Panc1 (cell line): ENCODE results near the gene HSPB8. TPM values are rescaled to one million over a fixed set of nuclear protein-coding genes. Genes with fewer than 3 reads are reported as not detected.

ENCODE experiments used
- ATAC-seq: fragments of 200-7000 bp; cut with Tn5 transposase; 2 replicates; pipeline ENCODE4 v1.9.1; 2020; ENCODE audit warnings: mild to moderate bottlenecking, moderate library complexity
- BruUV-seq: library from RNA; stranded (reverse); fragments of 400-500 nt; replicated peaks from 2 replicates; lab custom pipeline; 2021; lab: Mats Ljungman, UMichigan
- CTCF ChIA-PET: fragments of 300-600 bp; sonication (Branson Sonifier 250); formaldehyde crosslinking; loops from one replicate; lab custom pipeline; 2022; ENCODE audit warnings: antibody characterized with exemption; lab: Charles Lee
- POLR2A ChIA-PET: fragments of 300-600 bp; sonication (Branson Sonifier 250); formaldehyde crosslinking; loops from one replicate; lab custom pipeline; 2022; ENCODE audit warnings: antibody characterized with exemption; lab: Charles Lee
- DNase-seq: peaks from one replicate; pipeline ENCODE4 v3.0.0-alpha.2; 2010; ENCODE audit warnings: low read depth, low spot score
- H3K27ac ChIP-seq: 2 replicates; pipeline ENCODE4 v1.5.1; 2011; ENCODE audit warnings: mild to moderate bottlenecking, low read length, inconsistent platforms
- H3K27me3 ChIP-seq: fragments of 200-500 bp; sonication (Bioruptor generic); 2 replicates; pipeline ENCODE4 v1.6.0; 2014; ENCODE audit warnings: low read length, inconsistent platforms; ENCODE audit not compliant: control insufficient read depth, insufficient read depth
- H3K36me3 ChIP-seq: fragments of 200-500 bp; sonication (Bioruptor generic); 2 replicates; pipeline ENCODE4 v1.5.1; 2014; ENCODE audit warnings: inconsistent platforms, mild to moderate bottlenecking, low read length, moderate library complexity; ENCODE audit not compliant: control insufficient read depth, insufficient read depth
- H3K4me1 ChIP-seq: 2 replicates; pipeline ENCODE4 v1.5.1; 2011; ENCODE audit warnings: inconsistent platforms, mild to moderate bottlenecking, low read length, moderate library complexity; ENCODE audit not compliant: control insufficient read depth, insufficient read depth
- H3K4me3 ChIP-seq, 2 experiments: 2 replicates each; pipeline ENCODE4 v1.5.1; 2011 to 2012; ENCODE audit warnings: low read depth in 2 of 2, low read length in 2 of 2, mild to moderate bottlenecking in 2 of 2, inconsistent platforms in 1 of 2, moderate library complexity in 1 of 2
- H3K9me3 ChIP-seq: fragments of 200-500 bp; sonication (Bioruptor generic); 2 replicates; pipeline ENCODE4 v1.5.1; 2014; ENCODE audit warnings: low read depth, mild to moderate bottlenecking, inconsistent platforms, low read length, moderate library complexity; ENCODE audit not compliant: control insufficient read depth, insufficient read depth
- POLR2AphosphoS5 ChIP-seq: IDR thresholded peaks from 2 replicates; pipeline ENCODE4 v1.6.1; 2012; ENCODE audit warnings: mild to moderate bottlenecking, low read depth, low read length, moderate library complexity
- SIN3A ChIP-seq: IDR thresholded peaks from 2 replicates; pipeline ENCODE4 v1.6.1; 2012; ENCODE audit warnings: low read depth, mild to moderate bottlenecking, low read length, moderate library complexity, borderline replicate concordance; ENCODE audit not compliant: insufficient read depth
- TCF7L2 ChIP-seq: IDR thresholded peaks from 2 replicates; pipeline ENCODE4 v1.6.1; 2011; ENCODE audit warnings: mild to moderate bottlenecking, low read depth, low read length, inconsistent platforms
- in situ Hi-C: cut with HindIII; loops from 2 replicates; pipeline ENCODE4 v1.10.0; 2016; ENCODE audit warnings: low sequenced_read_pairs, low pct_unique_long_range_greater_than_20kb
- intact Hi-C: fragments of 100-400 bp; cut with micrococcal nuclease; formaldehyde crosslinking; loops from one replicate; pipeline ENCODE4 v1.10.0; 2022; ENCODE audit not compliant: unreplicated experiment
- total RNA-seq: library from RNA; stranded (reverse); gene quantifications from one replicate; pipeline ENCODE4 v1.2.1, GENCODE V29; 2021; ENCODE audit not compliant: unreplicated experiment
- TF ChIP-seq, protein P1 (sequence below): fragments of 450-650 bp; IDR thresholded peaks from 2 replicates; pipeline ENCODE4 v1.5.1; 2017; ENCODE audit warnings: mild to moderate bottlenecking
- TF ChIP-seq, protein P2 (sequence below), 2 experiments: IDR thresholded peaks; 2 replicates each; pipeline ENCODE4 v1.6.1; 2011 to 2012; ENCODE audit warnings: low read depth in 2 of 2, control low read depth in 1 of 2, low read length in 1 of 2, mild to moderate bottlenecking in 1 of 2, moderate library complexity in 1 of 2; ENCODE audit not compliant: insufficient read depth in 1 of 2

HSPB8 gene
- total RNA-seq, 1 experiment from 2014 or later, result 2.0 TPM

GRCh38 chr12:119200601-119201000 is 21.9 kb downstream of the HSPB8 start:
- no peak overlapping the region for H3K4me3 ChIP-seq
- ChIA-PET CTCF (no interaction called here), POLR2A (no interaction called here)
- DNase-seq (no peak), ATAC-seq (no peak)
- no peaks in the 10 kb centered on the region for H3K9me3 ChIP-seq
- in situ Hi-C loops (no loop called here), intact Hi-C loops (no loop called here)
- H3K36me3 ChIP-seq, result no peaks in the 10 kb centered on the region
- no peaks in the 10 kb centered on the region for H3K27me3 ChIP-seq
- no peaks in the 10 kb centered on the region for H3K4me1 ChIP-seq
- TF ChIP-seq, protein P1, sequence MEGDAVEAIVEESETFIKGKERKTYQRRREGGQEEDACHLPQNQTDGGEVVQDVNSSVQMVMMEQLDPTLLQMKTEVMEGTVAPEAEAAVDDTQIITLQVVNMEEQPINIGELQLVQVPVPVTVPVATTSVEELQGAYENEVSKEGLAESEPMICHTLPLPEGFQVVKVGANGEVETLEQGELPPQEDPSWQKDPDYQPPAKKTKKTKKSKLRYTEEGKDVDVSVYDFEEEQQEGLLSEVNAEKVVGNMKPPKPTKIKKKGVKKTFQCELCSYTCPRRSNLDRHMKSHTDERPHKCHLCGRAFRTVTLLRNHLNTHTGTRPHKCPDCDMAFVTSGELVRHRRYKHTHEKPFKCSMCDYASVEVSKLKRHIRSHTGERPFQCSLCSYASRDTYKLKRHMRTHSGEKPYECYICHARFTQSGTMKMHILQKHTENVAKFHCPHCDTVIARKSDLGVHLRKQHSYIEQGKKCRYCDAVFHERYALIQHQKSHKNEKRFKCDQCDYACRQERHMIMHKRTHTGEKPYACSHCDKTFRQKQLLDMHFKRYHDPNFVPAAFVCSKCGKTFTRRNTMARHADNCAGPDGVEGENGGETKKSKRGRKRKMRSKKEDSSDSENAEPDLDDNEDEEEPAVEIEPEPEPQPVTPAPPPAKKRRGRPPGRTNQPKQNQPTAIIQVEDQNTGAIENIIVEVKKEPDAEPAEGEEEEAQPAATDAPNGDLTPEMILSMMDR, result no peak
- TF ChIP-seq POLR2AphosphoS5 (no peak), TCF7L2 (no peak), SIN3A (no peak)
- TF ChIP-seq, protein P2, sequence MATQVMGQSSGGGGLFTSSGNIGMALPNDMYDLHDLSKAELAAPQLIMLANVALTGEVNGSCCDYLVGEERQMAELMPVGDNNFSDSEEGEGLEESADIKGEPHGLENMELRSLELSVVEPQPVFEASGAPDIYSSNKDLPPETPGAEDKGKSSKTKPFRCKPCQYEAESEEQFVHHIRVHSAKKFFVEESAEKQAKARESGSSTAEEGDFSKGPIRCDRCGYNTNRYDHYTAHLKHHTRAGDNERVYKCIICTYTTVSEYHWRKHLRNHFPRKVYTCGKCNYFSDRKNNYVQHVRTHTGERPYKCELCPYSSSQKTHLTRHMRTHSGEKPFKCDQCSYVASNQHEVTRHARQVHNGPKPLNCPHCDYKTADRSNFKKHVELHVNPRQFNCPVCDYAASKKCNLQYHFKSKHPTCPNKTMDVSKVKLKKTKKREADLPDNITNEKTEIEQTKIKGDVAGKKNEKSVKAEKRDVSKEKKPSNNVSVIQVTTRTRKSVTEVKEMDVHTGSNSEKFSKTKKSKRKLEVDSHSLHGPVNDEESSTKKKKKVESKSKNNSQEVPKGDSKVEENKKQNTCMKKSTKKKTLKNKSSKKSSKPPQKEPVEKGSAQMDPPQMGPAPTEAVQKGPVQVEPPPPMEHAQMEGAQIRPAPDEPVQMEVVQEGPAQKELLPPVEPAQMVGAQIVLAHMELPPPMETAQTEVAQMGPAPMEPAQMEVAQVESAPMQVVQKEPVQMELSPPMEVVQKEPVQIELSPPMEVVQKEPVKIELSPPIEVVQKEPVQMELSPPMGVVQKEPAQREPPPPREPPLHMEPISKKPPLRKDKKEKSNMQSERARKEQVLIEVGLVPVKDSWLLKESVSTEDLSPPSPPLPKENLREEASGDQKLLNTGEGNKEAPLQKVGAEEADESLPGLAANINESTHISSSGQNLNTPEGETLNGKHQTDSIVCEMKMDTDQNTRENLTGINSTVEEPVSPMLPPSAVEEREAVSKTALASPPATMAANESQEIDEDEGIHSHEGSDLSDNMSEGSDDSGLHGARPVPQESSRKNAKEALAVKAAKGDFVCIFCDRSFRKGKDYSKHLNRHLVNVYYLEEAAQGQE (IDR thresholded peaks at IDR 0.05; ENCODE audit: insufficient read depth in 1 of 2, low read depth in 2 of 2, low read length in 1 of 2), result no peak
- H3K27ac ChIP-seq, result no peak overlapping the region
- no TSS peak for BruUV-seq

DNA sequence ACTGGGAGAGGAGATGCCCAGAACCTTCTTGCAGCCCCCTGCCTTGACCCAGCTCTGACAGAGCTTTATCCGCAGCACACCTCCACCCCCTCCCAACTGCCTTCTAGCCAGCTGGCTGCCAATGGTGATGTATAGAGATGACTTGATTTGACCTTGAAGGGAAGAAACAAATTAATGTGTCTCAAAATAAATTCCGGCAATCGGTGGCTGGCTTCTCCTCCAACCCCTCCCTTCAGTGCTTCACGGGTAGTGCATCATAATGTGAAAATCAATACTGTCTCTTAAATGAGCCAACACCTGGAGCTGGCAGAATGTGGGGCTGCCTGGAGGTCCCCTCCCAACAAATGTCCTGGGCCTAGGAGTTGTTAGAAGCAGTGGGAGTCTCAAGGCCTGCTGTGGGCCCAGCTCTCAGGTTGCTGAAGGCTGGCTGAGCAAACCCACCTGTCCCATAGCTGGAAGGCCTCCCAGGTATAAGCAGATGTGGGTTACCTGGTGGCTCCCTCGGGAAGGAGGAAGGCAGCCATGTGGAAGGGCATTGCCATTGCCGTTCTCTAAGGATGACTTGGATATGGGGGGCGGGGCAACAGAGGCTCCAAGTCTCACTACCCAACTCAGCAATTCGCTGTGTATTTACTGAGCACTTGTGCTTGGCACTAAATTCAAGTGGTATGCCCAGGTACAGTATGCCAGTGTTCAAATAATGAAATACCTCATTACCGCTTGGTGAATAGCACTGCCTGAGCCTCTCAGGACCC is 23.2 kb downstream of the HSPB8 start:
- H3K4me3 ChIP-seq, result no peak overlapping the region
- in situ Hi-C loops, result no loop called here
- intact Hi-C loops, result no loop called here
- ChIA-PET CTCF (interaction anchor here (0.6 kb wide), 1 partner anchor 29 kb away, joined by 4 read pairs; no protein-coding TSS in a partner anchor), POLR2A (no interaction called here)
- no peaks in the 10 kb centered on the region for H3K27me3 ChIP-seq
- TF ChIP-seq TCF7L2 (no peak), POLR2AphosphoS5 (no peak), SIN3A (no peak)
- TF ChIP-seq, protein P2 (IDR thresholded peaks at IDR 0.05; ENCODE audit: insufficient read depth in 1 of 2, low read depth in 2 of 2, low read length in 1 of 2), result no peak
- TF ChIP-seq, protein P1, result no peak
- no TSS peak for BruUV-seq
- no peaks in the 10 kb centered on the region for H3K4me1 ChIP-seq
- no peaks in the 10 kb centered on the region for H3K36me3 ChIP-seq
- H3K27ac ChIP-seq, result no peak overlapping the region
- ATAC-seq, result no peak
- no peaks in the 10 kb centered on the region for H3K9me3 ChIP-seq
- DNase-seq, result no peak
